HG03521 (cell line): Measurements from ENCODE around the gene TMEM191B.
A peak's percentile ranks its signal among the peaks of the same experiment; 100 is the strongest.
"Not testable (repeated sequence)": the region's sequence is repeated elsewhere in the genome, so short reads cannot be mapped to it uniquely, and the experiment has no call there.

Source experiments
- ATAC-seq: cut with Tn5 transposase; IDR thresholded peaks from one replicate; pipeline ENCODE4 v1.9.1; 2021; ENCODE audit warnings: mild to moderate bottlenecking, moderate library complexity; ENCODE audit not compliant: unreplicated experiment

Gene TMEM191B

GRCh38 chr22:18554280-18555256 is 27.0 kb downstream of the TMEM191B start:
- ATAC-seq = not testable (repeated sequence)

- not testable (repeated sequence) for ATAC-seq
Measured at GRCh38 chr22:18558516-18558915, 30.9 kb downstream of the TMEM191B start.

DNA sequence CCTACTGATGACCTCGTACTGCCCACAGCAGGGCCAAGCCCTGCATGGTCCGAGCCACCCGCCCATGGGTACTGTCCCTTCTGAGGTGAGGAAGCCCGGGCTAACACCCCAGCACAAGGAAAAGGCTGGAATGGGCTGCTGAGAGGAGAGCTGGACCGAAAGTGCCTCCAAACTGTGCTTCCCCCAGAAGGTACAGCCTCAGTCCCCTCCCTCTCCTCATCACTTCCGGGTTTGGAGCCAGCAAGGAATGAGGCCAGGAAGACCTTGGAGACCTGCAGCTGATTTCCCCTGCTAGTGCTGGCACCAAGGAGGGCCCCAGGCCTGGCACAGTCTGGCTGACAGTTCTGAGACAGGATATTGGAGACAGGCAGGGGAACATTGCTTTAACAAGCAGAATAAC is 31.3 kb downstream of the TMEM191B start:
- ATAC-seq = not testable (repeated sequence)

DNA sequence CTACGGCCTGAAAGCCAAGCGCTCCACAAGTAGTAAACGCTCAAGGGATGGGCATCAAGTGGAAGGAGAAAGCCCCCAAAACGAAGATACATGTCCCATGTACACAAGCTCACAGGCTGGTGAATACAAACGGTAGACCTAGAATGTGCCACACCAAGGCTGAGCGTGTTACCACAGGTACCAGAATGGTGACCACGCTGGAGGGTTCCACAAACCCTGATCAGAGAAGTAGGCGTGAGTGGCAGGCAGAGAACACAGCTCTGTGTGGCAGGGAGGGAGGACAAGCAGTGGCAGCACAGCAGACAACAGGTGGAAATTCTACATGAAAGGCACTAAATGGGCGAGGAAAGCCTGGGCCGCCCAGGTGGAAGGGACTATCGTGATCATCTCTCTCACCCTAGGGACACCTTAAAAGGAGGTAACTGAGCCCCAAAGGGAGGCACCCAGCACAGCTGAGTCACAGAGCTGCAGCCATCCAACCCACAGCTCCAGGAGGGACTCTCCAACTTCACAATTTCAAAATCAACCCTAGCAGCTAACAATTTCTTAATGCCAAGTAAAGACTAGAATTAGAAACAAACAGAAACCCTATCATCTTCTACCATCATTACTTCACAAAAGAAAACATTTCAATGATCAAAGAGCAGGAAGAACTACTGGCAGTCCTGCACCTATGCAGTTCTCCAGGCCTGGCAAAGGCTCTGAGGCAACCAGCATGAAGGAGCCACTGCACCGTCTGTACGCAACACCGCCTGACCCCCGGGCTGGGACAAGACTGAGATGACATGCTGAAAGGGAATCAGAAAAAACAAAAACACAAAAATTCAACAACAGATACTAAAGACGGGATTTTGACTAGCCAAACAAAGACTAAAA is 32.7 kb downstream of the TMEM191B start:
- not testable (repeated sequence) for ATAC-seq

DNA sequence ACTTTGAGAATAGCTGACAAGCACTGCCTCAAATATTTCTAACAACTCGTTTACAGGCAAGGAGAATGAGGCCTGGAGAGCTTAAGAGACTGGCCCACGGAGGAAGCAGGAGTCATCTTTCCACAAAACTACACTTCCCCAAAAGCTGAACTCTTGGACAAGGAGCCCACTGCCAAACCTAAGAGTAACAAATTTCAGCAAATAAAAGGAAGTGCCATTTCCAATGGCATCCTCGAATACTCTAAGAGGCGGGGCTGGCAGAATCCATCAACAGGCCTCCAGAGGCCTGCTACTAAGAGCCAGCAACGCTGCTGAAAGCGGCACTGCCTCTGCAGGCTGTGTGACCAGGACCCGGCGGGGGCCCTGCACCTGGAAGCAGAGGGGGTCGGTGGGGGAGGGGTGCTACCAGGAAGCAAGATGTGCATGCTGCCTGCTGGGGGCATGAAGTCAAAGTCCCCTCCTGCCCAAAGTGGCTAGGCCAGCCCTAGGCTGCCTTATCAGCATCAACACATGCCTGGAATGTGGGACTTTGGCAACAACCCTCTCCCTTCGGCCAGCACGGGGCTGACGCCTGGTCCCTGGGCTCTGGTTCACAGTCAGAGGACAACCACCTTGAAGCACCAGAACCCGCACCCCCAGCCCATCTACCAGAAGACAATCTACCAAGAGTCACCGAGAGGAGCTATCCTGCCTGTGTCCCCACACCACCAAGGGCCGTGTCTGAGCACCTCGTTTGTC is 43.1 kb downstream of the TMEM191B start:
- not testable (repeated sequence) for ATAC-seq

GRCh38 chr22:18573483-18574164 is 46.0 kb downstream of the TMEM191B start:
- not testable (repeated sequence) for ATAC-seq

DNA sequence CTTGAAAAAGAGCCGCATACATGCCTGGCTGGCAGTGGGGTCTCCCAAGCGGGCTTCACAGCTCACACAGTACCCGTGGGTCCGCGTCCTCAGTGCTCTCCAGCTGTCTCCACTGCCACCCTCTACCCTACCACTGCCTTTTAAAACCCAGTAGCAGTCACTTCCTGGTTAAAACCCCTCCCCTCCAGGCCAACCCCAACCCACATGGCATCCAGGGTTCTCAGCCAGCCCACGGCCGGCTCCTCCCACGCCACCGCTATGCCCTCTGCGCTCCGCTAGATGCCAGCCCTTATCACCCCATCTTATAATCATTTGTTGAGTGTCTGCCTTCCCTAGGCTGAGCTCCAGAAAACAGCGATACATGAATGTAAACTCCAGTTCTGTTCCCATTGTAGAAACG is 47.0 kb downstream of the TMEM191B start:
- not testable (repeated sequence) for ATAC-seq

DNA sequence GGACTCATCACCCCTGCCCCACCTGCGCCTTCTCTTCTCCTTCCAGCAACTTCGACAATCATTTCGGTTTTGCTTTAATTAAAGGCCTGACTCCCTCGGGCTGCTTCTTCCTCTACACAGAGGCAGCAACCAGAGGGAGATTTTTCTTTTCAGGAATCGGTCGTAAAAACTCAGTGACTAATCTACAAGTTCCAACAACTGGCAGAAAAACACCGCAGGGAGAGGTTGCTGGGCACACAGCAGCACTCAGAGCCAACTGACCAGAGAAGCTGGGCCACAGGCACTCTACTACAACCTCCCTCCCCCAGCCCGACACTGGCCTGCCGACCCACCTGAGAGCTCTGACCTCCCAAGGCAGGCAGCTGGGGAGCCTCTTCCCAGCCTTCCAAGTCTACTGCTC is 48.1 kb downstream of the TMEM191B start:
- not testable (repeated sequence) for ATAC-seq

DNA sequence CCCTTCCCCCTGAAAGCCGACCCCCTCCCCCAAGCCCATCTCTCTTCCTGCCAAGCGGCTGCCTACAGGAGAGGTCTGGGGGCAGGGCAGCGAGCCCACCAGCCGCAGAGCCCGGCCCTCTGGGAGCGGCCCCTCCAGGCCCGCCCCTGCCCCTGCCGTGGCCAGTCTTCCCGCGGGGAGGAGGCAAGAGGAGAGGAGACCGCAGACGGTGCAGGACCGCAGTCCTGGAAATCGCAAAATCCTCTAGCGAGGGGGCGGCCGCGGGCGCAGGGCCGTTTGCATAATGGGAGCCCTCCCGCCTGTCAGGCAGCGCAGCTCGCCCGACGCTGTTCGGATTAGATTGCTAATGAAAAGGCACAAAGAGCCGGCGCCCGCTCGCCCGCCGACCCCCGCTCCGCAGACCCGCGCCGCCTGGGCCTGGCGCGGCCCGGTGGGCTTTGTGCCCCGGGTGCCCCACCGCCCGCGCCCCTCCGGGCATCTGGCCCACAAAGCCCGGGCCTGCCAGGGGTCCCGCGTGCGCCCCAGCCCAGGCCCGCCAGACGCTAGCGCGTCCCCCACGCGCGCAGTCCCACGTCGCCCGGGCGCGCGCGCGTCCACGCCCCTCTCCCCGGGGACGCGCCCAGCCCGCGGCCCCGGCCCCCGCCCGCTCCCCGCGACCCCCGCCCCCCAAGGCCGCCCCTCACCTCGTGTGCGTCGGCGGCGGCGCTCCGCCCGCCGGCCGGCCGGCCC is 49.7 kb downstream of the TMEM191B start:
- peak; percentile 35 for ATAC-seq

- ATAC-seq = peak; percentile 91
Measured at GRCh38 chr22:18577847-18578246, 50.2 kb downstream of the TMEM191B start.
